Cardiac muscle cell (in vitro differentiated cells and primary cell): ENCODE results near the gene ZDBF2. TPM values are rescaled to one million over a fixed set of nuclear protein-coding genes. Genes with fewer than 3 reads are reported as not detected.

Experiments
- DNase-seq, 2 donors: peaks; one replicate each; pipeline versions ENCODE4 v3.0.0 to v3.0.0-alpha.2; 2010 to 2017; ENCODE audit warnings: low read depth in 1 of 2, low spot score in 1 of 2
- H3K27ac ChIP-seq: fragments of 200-600 bp; sonication (generic); 2 replicates; pipeline ENCODE4 v1.5.1; 2016
- H3K27me3 ChIP-seq: fragments of 200-600 bp; sonication (generic); 2 replicates; pipeline ENCODE4 v1.6.0; 2016; ENCODE audit warnings: control low read depth
- H3K36me3 ChIP-seq: fragments of 200-600 bp; sonication (generic); 2 replicates; pipeline ENCODE4 v1.5.1; 2016; ENCODE audit warnings: control low read depth
- H3K4me1 ChIP-seq: fragments of 200-600 bp; sonication (generic); 2 replicates; pipeline ENCODE4 v1.8.1; 2017; ENCODE audit warnings: low read depth, mild to moderate bottlenecking, mixed run types
- H3K4me3 ChIP-seq: fragments of 200-600 bp; sonication (generic); 2 replicates; pipeline ENCODE4 v1.5.1; 2016; ENCODE audit warnings: mild to moderate bottlenecking
- H3K9me3 ChIP-seq: fragments of 200-600 bp; sonication (generic); 2 replicates; pipeline ENCODE4 v1.5.1; 2017; ENCODE audit warnings: low read depth, mild to moderate bottlenecking, control low read depth
- polyA plus RNA-seq: library from polyadenylated mRNA; unstranded; fragments of >200 nt; fragmentation: Nextera tagmentation; extraction: Ambion mirVana; gene quantifications from 2 replicates; pipeline ENCODE4 v1.2.1, GENCODE V29; 2016
- total RNA-seq: library from RNA; depleted of rRNA; stranded (reverse); fragments of >200 nt; gene quantifications from 2 replicates; pipeline ENCODE4 v1.2.3, GENCODE V29; 2016
- TF ChIP-seq, protein P1 (sequence below): IDR thresholded peaks from 2 replicates; pipeline ENCODE4 v1.5.1; 2012; ENCODE audit warnings: low read depth, mild to moderate bottlenecking, low read length

Gene ZDBF2
- total and polyA plus RNA-seq, 2 experiments from 2014 or later: 4.3 to 34.6 TPM

- H3K27me3 ChIP-seq: no peaks in the 10 kb centered on the region
- no peak for DNase-seq
- H3K4me1 ChIP-seq: peaks cover 23% of the 10 kb centered on the region
- H3K36me3 ChIP-seq: no peaks in the 10 kb centered on the region
- no peaks in the 10 kb centered on the region for H3K9me3 ChIP-seq
- TF ChIP-seq, protein P1, sequence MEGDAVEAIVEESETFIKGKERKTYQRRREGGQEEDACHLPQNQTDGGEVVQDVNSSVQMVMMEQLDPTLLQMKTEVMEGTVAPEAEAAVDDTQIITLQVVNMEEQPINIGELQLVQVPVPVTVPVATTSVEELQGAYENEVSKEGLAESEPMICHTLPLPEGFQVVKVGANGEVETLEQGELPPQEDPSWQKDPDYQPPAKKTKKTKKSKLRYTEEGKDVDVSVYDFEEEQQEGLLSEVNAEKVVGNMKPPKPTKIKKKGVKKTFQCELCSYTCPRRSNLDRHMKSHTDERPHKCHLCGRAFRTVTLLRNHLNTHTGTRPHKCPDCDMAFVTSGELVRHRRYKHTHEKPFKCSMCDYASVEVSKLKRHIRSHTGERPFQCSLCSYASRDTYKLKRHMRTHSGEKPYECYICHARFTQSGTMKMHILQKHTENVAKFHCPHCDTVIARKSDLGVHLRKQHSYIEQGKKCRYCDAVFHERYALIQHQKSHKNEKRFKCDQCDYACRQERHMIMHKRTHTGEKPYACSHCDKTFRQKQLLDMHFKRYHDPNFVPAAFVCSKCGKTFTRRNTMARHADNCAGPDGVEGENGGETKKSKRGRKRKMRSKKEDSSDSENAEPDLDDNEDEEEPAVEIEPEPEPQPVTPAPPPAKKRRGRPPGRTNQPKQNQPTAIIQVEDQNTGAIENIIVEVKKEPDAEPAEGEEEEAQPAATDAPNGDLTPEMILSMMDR: no peak
- H3K4me3 ChIP-seq: no peak overlapping the region
- peak overlapping the region; percentile 38 for H3K27ac ChIP-seq
These were observed 42.7 kb upstream of the ZDBF2 start for GRCh38 chr2:206231669-206232286.

DNA sequence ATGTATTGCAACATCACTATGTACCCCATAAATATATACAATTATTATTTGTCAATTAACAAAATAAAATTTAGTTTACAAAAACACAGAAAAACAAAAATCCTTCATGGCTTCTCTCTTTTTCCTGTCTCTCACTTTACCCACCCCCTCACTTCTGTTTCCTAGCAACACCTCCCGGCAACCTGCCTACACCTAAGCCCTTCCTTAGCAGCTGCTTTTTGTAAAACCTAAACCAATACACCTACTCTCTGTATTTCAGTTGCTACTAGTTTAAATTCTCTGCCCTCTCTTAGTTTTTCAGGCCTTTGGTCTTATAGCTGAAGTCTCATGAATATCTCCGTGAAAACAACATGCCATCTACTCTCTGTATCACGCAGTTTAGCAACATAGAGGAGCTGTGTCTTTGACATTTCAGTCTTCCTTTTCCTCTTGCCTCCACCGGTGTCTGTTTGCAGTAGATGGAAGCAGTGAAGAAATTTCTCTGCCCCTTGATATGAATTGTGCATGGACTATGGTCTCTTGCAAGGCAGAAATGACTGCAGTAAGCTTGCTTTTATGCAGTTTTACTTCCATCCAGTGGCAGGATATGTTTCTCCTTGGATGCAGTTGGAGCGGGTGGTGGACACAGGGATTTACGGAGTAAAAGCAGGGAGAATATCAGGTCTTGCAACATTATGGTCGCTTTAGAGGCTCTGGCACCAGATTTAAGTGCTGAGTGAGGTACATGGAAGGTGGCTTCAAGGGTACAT, 42.0 kb upstream of the ZDBF2 start:
- no peaks in the 10 kb centered on the region for H3K36me3 ChIP-seq
- no peaks in the 10 kb centered on the region for H3K27me3 ChIP-seq
- H3K27ac ChIP-seq: no peak overlapping the region
- peak in 1 of 2 donors; percentile 14 for DNase-seq
- H3K9me3 ChIP-seq: no peaks in the 10 kb centered on the region
- no peak overlapping the region for H3K4me3 ChIP-seq
- peaks cover 23% of the 10 kb centered on the region for H3K4me1 ChIP-seq
- TF ChIP-seq, protein P1: no peak

DNA sequence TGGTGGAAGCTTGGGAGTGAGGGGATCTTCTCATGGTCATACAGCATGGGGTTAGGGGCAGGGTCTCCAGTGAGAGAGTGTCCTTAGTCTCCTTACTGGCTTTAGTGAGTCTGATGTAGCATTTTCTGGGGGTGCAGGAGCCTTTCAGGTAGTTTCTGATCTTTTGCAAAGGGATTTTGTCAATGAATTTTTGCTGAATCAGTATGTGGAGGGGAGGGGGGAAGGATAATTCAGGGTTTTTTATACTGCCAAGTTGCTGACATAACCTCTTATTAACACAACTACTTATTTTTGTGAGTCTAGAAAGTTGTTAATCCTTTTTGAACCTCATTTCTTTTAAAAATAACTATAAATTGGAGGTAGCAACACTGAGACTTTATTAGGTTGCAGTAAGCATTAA, 35.3 kb upstream of the ZDBF2 start:
- H3K4me1 ChIP-seq: no peaks in the 10 kb centered on the region
- no peak overlapping the region for H3K27ac ChIP-seq
- DNase-seq: no peak
- H3K27me3 ChIP-seq: no peaks in the 10 kb centered on the region
- TF ChIP-seq, protein P1: no peak
- H3K4me3 ChIP-seq: no peak overlapping the region
- no peaks in the 10 kb centered on the region for H3K9me3 ChIP-seq
- no peaks in the 10 kb centered on the region for H3K36me3 ChIP-seq

GRCh38 chr2:206240327-206240726, 34.1 kb upstream of the ZDBF2 start:
- H3K4me1 ChIP-seq: no peaks in the 10 kb centered on the region
- TF ChIP-seq, protein P1: no peak
- H3K27me3 ChIP-seq: no peaks in the 10 kb centered on the region
- H3K27ac ChIP-seq: no peak overlapping the region
- H3K36me3 ChIP-seq: no peaks in the 10 kb centered on the region
- H3K4me3 ChIP-seq: no peak overlapping the region
- H3K9me3 ChIP-seq: no peaks in the 10 kb centered on the region
- DNase-seq: no peak

DNA sequence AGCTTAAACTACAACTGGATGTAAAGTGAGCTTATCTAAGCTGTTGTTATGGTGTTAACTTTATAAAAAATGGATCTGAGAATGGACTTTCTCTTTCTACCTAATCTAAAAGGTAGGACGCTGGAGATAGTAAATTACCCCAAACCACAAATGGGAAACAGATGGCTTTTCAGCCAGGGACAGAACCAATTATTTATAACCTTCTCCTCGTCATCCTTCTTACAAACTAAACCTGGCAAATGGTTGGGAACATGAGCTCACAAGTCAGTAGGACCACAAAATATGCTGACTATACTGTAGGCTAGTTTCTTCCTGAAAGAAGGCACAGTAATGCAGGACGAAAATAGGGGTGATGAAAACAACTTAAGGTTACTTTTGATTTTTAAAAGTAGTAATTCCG, 32.7 kb upstream of the ZDBF2 start:
- TF ChIP-seq, protein P1: no peak
- Histone ChIP-seq H3K36me3 (no peaks in the 10 kb centered on the region), H3K27ac (no peak overlapping the region), H3K27me3 (no peaks in the 10 kb centered on the region), H3K4me3 (no peak overlapping the region), H3K9me3 (no peaks in the 10 kb centered on the region), H3K4me1 (no peaks in the 10 kb centered on the region)
- no peak for DNase-seq
